Fibroblast of lung (primary cell): Measurements from ENCODE around the gene PRDM16. TPM values are rescaled to one million over a fixed set of nuclear protein-coding genes. Genes with fewer than 3 reads are reported as not detected.

ENCODE experiments used
- DNase-seq, 2 donors: peaks; one replicate each; pipeline versions ENCODE4 v3.0.0 to v3.0.0-alpha.2; 2010; ENCODE audit warnings: low read depth in 2 of 2
- H2AFZ ChIP-seq: 2 replicates; pipeline ENCODE4 v1.5.1; 2012; ENCODE audit warnings: low read length, control low read depth, inconsistent platforms
- H3K27ac ChIP-seq: 2 replicates; pipeline ENCODE4 v1.5.1; 2011; ENCODE audit warnings: low read length, control low read depth; ENCODE audit not compliant: insufficient read depth
- H3K27me3 ChIP-seq: 2 replicates; pipeline ENCODE4 v1.5.1; 2011; ENCODE audit warnings: mild to moderate bottlenecking, low read length; ENCODE audit not compliant: control insufficient read depth, insufficient read depth
- H3K36me3 ChIP-seq: 2 replicates; pipeline ENCODE4 v1.5.1; 2011; ENCODE audit warnings: low read length; ENCODE audit not compliant: control insufficient read depth, insufficient read depth
- H3K4me1 ChIP-seq: 2 replicates; pipeline ENCODE4 v1.5.1; 2011; ENCODE audit warnings: low read length; ENCODE audit not compliant: control insufficient read depth, insufficient read depth; ENCODE audit errors: extremely low read depth
- H3K4me2 ChIP-seq: 2 replicates; pipeline ENCODE4 v1.5.1; 2011; ENCODE audit warnings: low read length, control low read depth; ENCODE audit not compliant: insufficient read depth; ENCODE audit errors: extremely low read depth
- H3K4me3 ChIP-seq, 4 experiments: fragments of 200-600 bp in 1 of 4; sonication (generic) in 1 of 4; replicated peaks in 1 of 4; 2 replicates each; pipeline ENCODE4 v1.5.1; 2011 to 2016; ENCODE audit warnings: low read length in 4 of 4, low read depth in 3 of 4, mild to moderate bottlenecking in 3 of 4, control low read depth in 2 of 4, inconsistent platforms in 1 of 4, mixed read lengths in 1 of 4; ENCODE audit not compliant: insufficient read depth in 1 of 4; ENCODE audit errors: control extremely low read depth in 1 of 4
- H3K79me2 ChIP-seq: 2 replicates; pipeline ENCODE4 v1.5.1; 2012; ENCODE audit warnings: mild to moderate bottlenecking, low read length, inconsistent platforms; ENCODE audit not compliant: control insufficient read depth, insufficient read depth
- H3K9ac ChIP-seq: 2 replicates; pipeline ENCODE4 v1.5.1; 2011; ENCODE audit warnings: mild to moderate bottlenecking, low read length, control low read depth; ENCODE audit not compliant: insufficient read depth
- H3K9me3 ChIP-seq: 2 replicates; pipeline ENCODE4 v1.5.1; 2012; ENCODE audit warnings: low read depth, low read length; ENCODE audit not compliant: control insufficient read depth, insufficient read depth
- H4K20me1 ChIP-seq: 2 replicates; pipeline ENCODE4 v1.5.1; 2011; ENCODE audit warnings: low read length; ENCODE audit not compliant: control insufficient read depth, insufficient read depth; ENCODE audit errors: extremely low read depth
- CTCF ChIP-seq, 2 donors: IDR thresholded peaks in 1 of 2; conservative IDR thresholded peaks in 1 of 2; 1 replicate in 1 of 2; 2 replicates in 1 of 2; pipeline ENCODE4 v1.5.1; 2011 to 2012; ENCODE audit warnings: low read length in 2 of 2, control low read depth in 1 of 2, inconsistent platforms in 1 of 2, low read depth in 1 of 2, mild to moderate bottlenecking in 1 of 2
- EZH2 ChIP-seq: IDR thresholded peaks from 2 replicates; pipeline ENCODE4 v1.5.1; 2012; ENCODE audit warnings: low read length, control low read depth, mild to moderate bottlenecking; ENCODE audit errors: missing control alignments
- polyA plus RNA-seq, 2 donors: library from polyadenylated mRNA; depleted of rRNA in 1 of 2; stranded (reverse) in 1 of 2; unstranded in 1 of 2; fragments of >200 nt; gene quantifications; 2 replicates each; pipeline ENCODE4 v1.2.1, GENCODE V29; 2011 to 2012; ENCODE audit warnings: missing spikeins in 1 of 2
- total RNA-seq: library from RNA; depleted of rRNA; stranded (reverse); fragments of >200 nt; gene quantifications from 2 replicates; pipeline ENCODE4 v1.2.1, GENCODE V29; 2014

Gene PRDM16
- total and polyA plus RNA-seq, 2 donors (not counting 1 experiment from before 2014, with no cell fraction given), result 0.30 to 1.8 TPM

DNA sequence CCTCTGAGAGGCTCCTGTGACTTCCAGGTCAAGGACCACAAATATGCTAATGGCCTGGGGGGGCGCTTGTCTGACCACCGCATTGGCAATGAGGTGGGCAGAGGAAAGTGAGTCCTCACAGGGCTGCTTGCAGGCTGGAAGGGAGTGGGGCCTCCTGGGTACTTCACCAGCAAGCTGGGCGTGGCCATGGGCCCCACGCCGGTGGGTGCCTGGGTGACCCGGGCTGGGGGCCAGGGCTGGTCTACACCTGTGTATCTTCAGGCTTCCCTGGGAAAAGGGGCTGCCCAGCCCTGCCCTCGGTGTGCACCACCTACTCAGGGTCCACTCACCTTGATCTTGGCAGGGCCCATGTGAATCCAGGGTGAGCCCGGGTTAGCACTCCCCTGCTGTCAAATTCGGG lies 167.4 kb downstream of the PRDM16 start:
- no peak overlapping the region for H3K4me3 ChIP-seq
- TF ChIP-seq EZH2 (no peak), CTCF (conservative IDR thresholded peaks at IDR 0.05 in 1 of 2, IDR thresholded peaks at IDR 0.05 in 1 of 2; ENCODE audit: low read depth in 1 of 2, low read length in 2 of 2) (no peak)
- H2AFZ ChIP-seq, result no peak overlapping the region
- no peaks in the 10 kb centered on the region for H4K20me1 ChIP-seq
- H3K4me1 ChIP-seq, result no peaks in the 10 kb centered on the region
- H3K9ac ChIP-seq, result no peak overlapping the region
- no peak overlapping the region for H3K27ac ChIP-seq
- no peaks in the 10 kb centered on the region for H3K9me3 ChIP-seq
- H3K36me3 ChIP-seq, result no peaks in the 10 kb centered on the region
- no peak for DNase-seq
- H3K79me2 ChIP-seq, result no peaks in the 10 kb centered on the region
- no peak overlapping the region for H3K4me2 ChIP-seq
- H3K27me3 ChIP-seq, result no peaks in the 10 kb centered on the region

DNA sequence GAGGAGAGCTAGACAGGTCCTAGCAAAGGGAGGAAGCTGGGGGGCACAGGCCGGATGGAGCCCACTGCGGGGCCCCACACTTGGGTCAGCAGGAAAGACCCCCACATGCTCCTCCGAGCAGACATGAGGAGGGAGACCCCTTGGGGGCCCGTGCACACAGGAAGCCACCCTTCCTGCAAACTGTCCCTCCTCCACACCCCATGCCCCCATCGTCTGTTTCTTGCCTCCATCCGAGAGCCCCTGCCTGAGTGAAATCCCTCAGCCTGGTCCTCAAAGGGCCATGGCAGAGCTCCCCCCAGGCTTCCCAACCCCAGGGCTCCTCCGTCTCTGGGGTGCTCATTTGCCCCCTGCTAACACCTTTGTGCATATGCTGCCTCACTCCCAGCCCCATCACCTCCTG lies 168.0 kb downstream of the PRDM16 start:
- Histone ChIP-seq H3K27me3 (no peaks in the 10 kb centered on the region), H2AFZ (no peak overlapping the region), H3K79me2 (no peaks in the 10 kb centered on the region), H3K9me3 (no peaks in the 10 kb centered on the region), H3K4me3 (no peak overlapping the region), H3K27ac (no peak overlapping the region), H3K36me3 (no peaks in the 10 kb centered on the region), H3K4me1 (no peaks in the 10 kb centered on the region), H4K20me1 (no peaks in the 10 kb centered on the region), H3K4me2 (no peak overlapping the region), H3K9ac (no peak overlapping the region)
- TF ChIP-seq CTCF (conservative IDR thresholded peaks at IDR 0.05 in 1 of 2, IDR thresholded peaks at IDR 0.05 in 1 of 2; ENCODE audit: low read depth in 1 of 2, low read length in 2 of 2) (no peak), EZH2 (no peak)
- DNase-seq, result no peak

GRCh38 chr1:3237570-3237969 lies 168.6 kb downstream of the PRDM16 start:
- DNase-seq, result no peak
- no peak overlapping the region for H3K4me3 ChIP-seq
- H3K4me2 ChIP-seq, result no peak overlapping the region
- no peak overlapping the region for H3K27ac ChIP-seq
- no peaks in the 10 kb centered on the region for H3K4me1 ChIP-seq
- no peak overlapping the region for H3K9ac ChIP-seq
- TF ChIP-seq EZH2 (no peak), CTCF (conservative IDR thresholded peaks at IDR 0.05 in 1 of 2, IDR thresholded peaks at IDR 0.05 in 1 of 2; ENCODE audit: low read depth in 1 of 2, low read length in 2 of 2) (no peak)
- no peaks in the 10 kb centered on the region for H3K9me3 ChIP-seq
- no peaks in the 10 kb centered on the region for H3K79me2 ChIP-seq
- H3K36me3 ChIP-seq, result no peaks in the 10 kb centered on the region
- H2AFZ ChIP-seq, result no peak overlapping the region
- H4K20me1 ChIP-seq, result no peaks in the 10 kb centered on the region
- H3K27me3 ChIP-seq, result no peaks in the 10 kb centered on the region
